PC-3 (cell line): ENCODE data around the gene FBXO10.

Experiments
- EZH2 ChIP-seq: fragments of 300-600 bp; sonication (generic); IDR thresholded peaks from one replicate; pipeline ENCODE4 v1.6.1; 2017; ENCODE audit warnings: antibody characterized with exemption, mild to moderate bottlenecking, low read length; ENCODE audit not compliant: unreplicated experiment
- TF ChIP-seq, protein P1 (sequence below): fragments of 300-600 bp; sonication (generic); conservative IDR thresholded peaks from 2 replicates; pipeline ENCODE4 v1.5.1; 2017; ENCODE audit warnings: antibody characterized with exemption, low read depth, mild to moderate bottlenecking, low read length

DNA sequence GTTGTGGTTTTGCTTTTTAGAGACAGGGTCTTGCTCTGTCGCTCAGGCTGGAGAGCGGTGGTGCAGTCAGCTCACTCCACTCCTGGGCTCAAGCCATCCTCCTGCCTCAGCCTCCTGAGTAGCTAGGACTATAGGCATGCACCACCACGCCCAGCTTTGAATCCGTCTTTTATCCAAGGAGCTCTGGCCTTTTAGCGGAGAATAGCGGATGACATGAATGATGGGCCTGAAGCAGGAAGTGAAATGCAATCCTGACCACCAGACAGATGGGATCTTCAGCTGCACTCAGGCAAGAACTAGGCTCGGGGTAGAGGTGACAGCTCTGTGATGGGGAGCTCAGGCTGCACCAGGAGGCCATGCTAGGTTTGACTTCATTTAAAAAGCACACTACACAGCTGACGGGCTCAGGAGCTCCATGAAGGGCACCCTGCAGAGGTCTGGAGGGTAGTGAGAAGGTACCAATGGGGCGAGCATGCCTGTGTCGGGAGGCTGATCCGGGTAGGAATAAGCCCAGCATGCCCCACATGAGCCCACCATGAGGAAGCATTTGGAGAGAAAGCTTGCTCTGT lies 68.5 kb downstream of the FBXO10 start:
- TF ChIP-seq, protein P1, sequence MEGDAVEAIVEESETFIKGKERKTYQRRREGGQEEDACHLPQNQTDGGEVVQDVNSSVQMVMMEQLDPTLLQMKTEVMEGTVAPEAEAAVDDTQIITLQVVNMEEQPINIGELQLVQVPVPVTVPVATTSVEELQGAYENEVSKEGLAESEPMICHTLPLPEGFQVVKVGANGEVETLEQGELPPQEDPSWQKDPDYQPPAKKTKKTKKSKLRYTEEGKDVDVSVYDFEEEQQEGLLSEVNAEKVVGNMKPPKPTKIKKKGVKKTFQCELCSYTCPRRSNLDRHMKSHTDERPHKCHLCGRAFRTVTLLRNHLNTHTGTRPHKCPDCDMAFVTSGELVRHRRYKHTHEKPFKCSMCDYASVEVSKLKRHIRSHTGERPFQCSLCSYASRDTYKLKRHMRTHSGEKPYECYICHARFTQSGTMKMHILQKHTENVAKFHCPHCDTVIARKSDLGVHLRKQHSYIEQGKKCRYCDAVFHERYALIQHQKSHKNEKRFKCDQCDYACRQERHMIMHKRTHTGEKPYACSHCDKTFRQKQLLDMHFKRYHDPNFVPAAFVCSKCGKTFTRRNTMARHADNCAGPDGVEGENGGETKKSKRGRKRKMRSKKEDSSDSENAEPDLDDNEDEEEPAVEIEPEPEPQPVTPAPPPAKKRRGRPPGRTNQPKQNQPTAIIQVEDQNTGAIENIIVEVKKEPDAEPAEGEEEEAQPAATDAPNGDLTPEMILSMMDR: no peak
- TF ChIP-seq EZH2: no peak
